Activated CD4-positive, alpha-beta T cell treated with anti-CD3 and anti-CD28 coated beads for 48 hours (primary cell): ENCODE measurements around the gene TRAM2.

Source experiments
- DNase-seq: peaks from one replicate; pipeline ENCODE4 v3.0.0-alpha.2; 2020

The TRAM2 gene

DNA sequence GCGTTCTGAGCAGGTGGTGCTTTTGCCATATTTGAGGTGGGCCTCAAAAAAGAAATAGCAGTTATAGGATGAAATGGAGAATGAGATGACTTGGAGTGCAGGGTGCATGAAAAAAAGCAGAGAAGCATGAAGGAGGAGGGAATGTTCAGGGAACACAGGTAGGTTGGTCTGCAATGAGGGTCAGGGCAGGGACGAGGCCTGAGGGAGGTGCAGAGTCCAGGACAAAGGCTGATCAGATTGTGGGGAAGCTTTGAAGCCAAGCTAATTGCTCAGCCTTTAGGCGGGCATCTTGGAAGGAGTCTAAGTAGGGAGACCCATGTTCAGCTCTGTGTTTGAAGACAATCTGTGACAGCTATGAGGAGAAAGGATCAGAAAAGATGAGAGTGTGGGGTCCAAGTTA, 12.0 kb downstream of the TRAM2 start:
- DNase-seq = no peak

DNA sequence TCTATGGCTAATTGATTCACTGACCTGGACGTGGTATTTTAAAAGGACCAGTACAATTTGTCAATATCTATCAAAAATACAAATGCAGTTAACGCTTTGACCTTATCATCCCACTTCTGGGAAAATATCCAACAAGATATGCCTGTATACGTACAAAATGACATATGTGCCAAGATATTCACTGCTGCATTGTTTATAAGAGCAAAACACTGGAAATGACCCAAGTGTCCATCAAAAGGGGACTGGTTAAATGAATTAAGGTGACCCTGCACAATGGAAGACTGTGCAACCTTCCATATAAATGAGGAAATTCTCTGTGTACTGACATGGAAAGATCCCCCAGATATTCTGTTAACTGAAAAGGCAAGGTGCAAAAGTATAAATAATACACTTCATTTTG, 13.9 kb downstream of the TRAM2 start:
- DNase-seq = no peak

DNA sequence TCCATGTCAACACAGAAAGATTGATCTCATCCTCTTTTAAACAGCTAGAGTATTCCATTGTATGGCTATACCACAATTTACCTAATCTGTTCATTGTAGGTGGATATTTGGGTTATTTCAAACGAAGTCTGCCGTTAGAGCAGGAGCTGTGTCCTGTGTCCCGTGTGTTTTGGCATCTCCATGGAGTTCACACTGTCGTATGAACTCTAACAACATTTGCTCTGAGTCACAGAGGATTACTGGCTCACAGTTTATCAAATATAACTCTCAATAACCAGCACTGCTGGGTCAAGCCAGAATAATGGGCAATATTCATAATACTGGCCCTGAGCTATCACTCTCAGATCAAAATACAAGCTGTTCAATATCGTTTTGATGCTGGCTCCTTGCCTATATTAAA, 16.4 kb downstream of the TRAM2 start:
- no peak for DNase-seq

GRCh38 chr6:52558266-52559000, 18.4 kb downstream of the TRAM2 start:
- DNase-seq = no peak

DNA sequence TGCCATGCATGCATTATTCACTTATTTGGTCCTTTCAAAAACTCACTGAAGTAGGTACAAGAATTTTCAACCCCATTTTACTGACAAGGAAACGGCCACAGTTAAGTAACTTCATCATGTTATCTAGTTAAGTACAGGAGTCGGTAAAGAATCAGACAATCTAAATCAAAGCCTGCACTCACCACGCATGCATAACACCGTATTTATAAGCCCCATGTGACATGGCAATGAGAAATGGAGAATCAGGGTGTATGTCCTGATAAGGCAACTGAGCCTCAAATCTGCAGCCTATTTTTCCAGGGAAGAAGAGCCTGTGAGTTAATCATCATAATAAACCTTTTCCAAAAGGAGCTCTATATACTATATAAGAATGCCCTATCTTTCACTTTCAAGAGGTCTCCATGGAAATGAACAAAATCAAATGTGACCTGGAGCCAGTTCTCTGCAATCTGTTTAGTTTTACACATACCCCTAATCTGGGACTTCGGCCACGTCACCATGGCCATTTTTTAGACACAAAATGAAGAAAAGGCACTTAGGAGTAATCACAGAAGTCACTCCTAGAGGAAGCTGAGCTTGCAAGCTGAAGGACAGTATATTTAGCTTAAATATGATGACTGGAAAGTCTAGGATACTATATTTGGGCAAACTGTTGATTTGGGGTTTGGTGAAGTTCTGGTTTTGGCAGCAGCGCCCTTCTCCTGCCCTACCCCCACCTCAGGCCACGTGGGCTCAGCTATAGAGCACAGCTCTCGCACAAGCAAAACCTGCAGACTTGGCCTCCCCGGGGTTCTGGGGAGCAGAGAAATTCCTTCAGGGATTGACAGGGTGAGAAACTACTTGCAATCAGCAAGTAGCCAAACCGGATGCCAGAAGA, 19.2 kb downstream of the TRAM2 start:
- no peak for DNase-seq

DNA sequence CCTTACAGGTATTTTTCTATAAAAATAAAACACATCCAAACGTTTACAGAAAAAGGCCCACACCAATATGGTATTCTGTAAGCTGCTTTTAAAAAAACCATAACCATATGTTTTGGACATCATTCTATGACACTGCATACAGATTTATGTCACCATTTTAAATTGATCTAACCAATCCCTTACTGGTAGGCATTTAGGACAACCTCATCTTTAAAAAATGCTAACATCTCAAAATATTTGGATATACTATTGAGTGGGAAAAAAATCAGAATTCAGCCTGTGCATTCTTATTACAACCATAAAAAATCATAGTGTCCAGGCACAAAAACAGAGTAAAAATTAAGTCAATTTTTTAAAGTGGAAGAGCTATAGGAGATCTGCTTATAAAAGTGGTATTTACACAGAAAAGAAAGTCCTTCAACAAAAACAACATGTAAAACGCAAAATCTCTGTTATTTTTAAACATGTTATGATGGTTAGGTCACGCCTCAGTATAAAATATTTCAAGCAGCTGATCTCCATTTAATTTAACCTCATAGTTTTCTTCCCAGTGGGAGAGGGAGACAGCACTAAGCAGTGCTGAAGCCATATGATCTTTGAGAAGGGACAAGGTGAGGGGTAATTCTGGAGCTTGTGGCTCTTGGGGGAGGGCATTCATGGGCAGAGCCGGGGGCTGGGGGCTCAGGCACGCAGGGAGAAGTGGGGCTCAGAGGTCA, 21.2 kb downstream of the TRAM2 start:
- no peak for DNase-seq

- no peak for DNase-seq
Measured at GRCh38 chr6:52554684-52555280, 22.1 kb downstream of the TRAM2 start.

GRCh38 chr6:52553719-52554118, 23.1 kb downstream of the TRAM2 start:
- no peak for DNase-seq

DNA sequence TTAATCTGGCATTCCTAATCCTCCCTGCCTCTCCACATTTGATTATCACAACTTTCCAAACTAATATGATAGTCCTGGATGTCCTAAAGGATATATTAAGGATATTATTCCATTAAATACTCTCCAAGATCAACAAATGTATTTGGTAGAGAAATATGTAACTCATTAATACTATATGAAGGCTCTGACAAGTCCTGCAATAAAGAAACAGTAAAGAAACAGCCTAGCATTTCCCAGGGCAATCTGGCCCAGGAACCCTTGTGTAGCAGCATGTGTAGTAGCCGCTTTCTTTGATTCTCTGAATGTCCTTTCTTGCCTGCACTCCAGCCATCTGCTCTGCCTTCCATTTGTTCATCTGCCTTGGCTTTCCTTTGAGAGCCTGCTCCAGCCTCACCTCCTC, 23.7 kb downstream of the TRAM2 start:
- DNase-seq = no peak

DNA sequence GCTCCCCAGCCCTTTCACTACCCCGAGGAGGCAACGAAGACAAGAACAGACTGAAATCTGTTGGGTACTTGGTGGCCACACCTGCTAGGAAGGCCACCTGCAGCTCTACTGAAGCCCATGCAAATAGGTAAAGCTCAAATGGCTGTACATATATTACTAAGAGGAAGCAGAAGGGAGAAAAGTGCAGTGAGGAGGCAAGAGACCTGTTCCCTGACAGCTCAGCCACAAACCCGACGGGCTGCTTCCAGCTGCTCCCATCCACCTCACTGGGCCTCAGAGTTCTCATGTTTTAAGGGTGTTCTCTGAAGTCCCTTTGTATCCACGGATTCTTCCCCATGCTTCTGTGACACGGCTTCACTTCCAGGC, 24.6 kb downstream of the TRAM2 start:
- DNase-seq = no peak

- no peak for DNase-seq
Measured at GRCh38 chr6:52551483-52552277, 25.2 kb downstream of the TRAM2 start.

DNA sequence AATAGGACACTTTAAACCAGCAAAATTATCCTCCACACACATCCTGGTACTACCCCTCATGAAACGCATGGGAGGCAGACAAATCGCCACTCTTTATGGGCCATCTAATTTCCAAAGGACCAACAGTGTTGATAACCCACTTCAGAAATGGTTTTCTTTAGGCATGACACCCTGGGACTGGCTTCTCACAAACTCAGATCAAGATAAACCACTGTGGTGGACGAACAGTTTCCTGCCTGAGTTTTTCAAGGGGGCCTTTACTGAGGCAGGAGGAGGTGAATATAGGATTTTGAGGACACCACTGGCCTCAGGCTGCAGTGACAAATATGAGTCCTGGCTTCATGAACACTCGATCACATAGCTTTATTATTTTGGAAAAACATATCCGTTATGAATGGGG, 26.0 kb downstream of the TRAM2 start:
- DNase-seq = no peak

GRCh38 chr6:52550014-52550575, 26.8 kb downstream of the TRAM2 start:
- DNase-seq = no peak

- DNase-seq = no peak
Measured at GRCh38 chr6:52549428-52549827, 27.4 kb downstream of the TRAM2 start.

DNA sequence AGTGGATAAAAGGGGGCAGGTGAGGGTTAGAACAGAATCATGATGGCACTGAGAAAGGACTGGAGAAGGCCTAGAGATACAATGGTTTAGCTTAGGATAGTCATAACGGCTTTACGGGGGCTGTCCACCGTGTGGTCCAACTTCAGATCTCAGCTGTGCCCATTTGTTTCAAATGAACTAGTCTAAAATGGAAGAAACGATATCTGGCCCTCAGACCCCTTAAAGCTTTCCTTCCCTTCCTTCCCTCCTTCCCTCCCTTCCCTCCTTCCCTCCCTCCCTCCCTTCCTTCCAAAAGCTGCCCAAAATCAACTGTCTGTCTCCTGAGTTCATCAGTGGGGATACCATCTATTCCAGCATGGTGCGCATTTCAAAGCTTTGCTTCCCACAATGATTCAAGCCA, 27.9 kb downstream of the TRAM2 start:
- no peak for DNase-seq

- no peak for DNase-seq
Measured at GRCh38 chr6:52548353-52548713, 28.5 kb downstream of the TRAM2 start.

DNA sequence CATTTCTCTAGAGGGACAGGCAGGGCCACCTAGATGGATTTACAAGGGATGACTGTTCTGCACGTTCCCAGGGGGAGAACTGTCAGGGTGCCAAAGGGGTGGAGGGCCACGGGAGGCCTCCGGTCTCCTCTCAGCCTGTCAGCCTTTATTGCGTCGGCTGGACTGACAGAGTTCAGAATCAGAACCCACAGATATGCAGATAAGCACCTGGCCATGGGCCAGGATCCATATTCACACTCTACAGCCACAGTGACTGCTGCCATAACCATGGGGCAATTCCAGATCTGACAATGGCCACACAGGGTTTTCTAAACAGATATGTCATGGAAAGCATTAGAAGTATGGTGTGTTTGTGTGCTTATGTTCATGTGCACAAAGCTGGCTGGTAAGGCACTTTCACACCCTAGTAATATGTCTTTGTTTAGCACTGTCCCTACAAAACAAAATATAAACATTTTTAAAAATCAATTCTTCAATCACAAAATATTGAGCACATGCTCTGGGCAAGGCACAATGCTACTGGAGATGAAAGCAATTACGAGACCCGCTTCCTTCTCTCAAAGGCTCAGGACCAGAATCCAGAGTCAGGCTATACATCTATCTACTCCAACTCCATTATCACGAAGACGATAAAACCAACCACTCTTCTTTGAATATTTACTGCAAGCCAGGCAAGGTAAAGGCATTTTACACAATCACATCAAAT, 29.1 kb downstream of the TRAM2 start:
- DNase-seq = no peak

DNA sequence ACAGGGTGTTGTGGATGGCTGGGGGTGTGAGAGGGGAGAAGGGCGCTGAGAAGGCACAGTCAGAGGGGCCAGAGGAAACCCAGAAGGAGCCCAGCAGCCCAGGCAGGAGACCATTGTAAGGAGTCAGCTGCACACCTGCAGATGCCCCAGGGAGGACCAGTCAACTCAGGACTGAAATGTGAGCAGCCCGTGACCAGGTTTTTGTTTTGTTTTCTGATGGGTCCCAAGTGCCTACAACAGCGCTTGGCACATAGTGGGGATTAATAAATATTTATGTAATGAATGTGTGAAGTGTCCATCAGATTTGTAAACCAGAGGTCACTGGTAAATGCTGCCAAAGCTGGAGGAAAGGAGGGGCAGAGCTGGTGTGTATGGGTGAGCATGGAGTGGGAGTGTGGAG, 30.2 kb downstream of the TRAM2 start:
- no peak for DNase-seq

- DNase-seq = no peak
Measured at GRCh38 chr6:52546192-52546591, 30.7 kb downstream of the TRAM2 start.

DNA sequence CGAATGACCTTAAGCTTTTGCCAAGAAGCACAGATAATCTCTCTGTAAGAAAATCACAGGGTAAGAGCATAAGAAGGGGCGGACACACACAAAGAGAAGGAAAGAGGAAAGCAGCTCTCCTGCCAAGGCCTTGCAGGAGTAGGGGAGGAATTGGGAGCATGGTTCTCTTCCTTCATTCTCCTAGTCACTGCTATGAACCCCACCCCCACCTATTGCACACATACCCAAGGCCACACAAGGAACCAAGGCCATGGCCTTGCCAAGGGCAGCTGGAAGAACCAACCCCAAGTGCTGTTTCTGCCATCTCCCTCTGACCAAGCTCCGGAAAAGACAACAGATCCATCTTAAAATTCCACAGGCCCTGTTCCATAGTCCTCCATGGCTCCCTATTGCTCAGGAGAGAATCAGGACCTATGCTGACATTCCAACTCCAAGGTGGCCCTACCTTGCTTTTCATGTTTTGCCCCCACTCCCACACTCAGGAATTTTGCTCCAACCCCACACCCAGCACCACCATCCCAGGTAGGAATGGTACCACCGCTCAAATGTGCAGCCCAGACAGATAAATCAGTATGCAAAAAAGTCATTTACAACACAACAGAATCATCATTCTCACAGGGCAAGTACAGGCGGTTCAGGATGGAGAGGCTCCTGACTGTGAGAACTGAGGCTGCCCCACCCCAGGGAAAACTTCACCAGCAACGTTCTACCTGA, 31.3 kb downstream of the TRAM2 start:
- no peak for DNase-seq
